AG04450 (cell line): ENCODE data around the gene NCAPD2. TPM values are rescaled to one million over a fixed set of nuclear protein-coding genes. Genes with fewer than 3 reads are reported as not detected.
A peak's percentile ranks its signal among the peaks of the same experiment; 100 is the strongest.

ENCODE experiments used
- CTCF ChIA-PET: fragments of 300-600, 350-600 bp; formaldehyde crosslinking; extraction: SDS; loops from one replicate; lab custom pipeline; 2022; ENCODE audit warnings: antibody characterized with exemption, inconsistent platforms; lab: Charles Lee
- POLR2A ChIA-PET: fragments of 350-600 bp; formaldehyde crosslinking; extraction: SDS; loops from one replicate; lab custom pipeline; 2021; ENCODE audit warnings: antibody characterized with exemption, inconsistent platforms; lab: Yijun Ruan, JAX
- DNase-seq: peaks from one replicate; pipeline ENCODE4 v3.0.0-alpha.2; 2011; ENCODE audit warnings: low read depth, low spot score
- H3K27ac ChIP-seq: one replicate; pipeline ENCODE4 v1.5.1; 2012; ENCODE audit warnings: low read depth, low read length, control low read depth
- H3K27me3 ChIP-seq: one replicate; pipeline ENCODE4 v1.6.0; 2012; ENCODE audit warnings: low read length; ENCODE audit not compliant: control insufficient read depth, insufficient read depth
- H3K4me3 ChIP-seq: 2 replicates; pipeline ENCODE4 v1.5.1; 2011; ENCODE audit warnings: mild to moderate bottlenecking, low read depth, low read length, control low read depth
- H3K9me3 ChIP-seq: 2 replicates; pipeline ENCODE4 v1.5.1; 2012; ENCODE audit warnings: low read length; ENCODE audit not compliant: control insufficient read depth, insufficient read depth
- polyA plus RNA-seq: library from polyadenylated mRNA; depleted of rRNA; stranded (reverse); fragments of >200 nt; gene quantifications from 2 replicates; pipeline ENCODE4 v1.2.3, GENCODE V29; 2011
- TF ChIP-seq, protein P1 (sequence below): IDR thresholded peaks from 2 replicates; pipeline ENCODE4 v1.5.1; 2011; ENCODE audit warnings: low read depth, low read length, control low read depth, inconsistent platforms

The NCAPD2 gene
- polyA plus RNA-seq, 1 experiment: 38.4 TPM

DNA sequence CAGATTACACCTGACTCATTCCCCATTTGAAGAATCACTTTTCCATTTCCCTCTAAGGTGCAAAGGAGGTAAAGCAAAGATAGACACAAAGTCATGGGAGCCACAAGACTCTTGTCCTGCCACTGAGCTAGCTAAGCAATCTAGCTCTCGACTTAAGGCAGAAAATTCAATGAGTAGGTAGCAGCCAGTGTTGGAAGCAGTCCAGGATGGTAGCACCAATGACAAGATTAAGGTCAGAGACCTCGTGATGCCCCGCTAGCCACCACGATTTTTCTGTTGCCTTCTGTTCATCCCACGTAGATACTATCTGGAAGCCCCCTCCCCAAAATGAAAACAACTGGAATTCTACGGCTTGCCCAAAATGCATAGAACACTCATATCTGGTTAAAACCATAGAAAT lies 24.8 kb upstream of the NCAPD2 start:
- no peak for DNase-seq
- TF ChIP-seq, protein P1, sequence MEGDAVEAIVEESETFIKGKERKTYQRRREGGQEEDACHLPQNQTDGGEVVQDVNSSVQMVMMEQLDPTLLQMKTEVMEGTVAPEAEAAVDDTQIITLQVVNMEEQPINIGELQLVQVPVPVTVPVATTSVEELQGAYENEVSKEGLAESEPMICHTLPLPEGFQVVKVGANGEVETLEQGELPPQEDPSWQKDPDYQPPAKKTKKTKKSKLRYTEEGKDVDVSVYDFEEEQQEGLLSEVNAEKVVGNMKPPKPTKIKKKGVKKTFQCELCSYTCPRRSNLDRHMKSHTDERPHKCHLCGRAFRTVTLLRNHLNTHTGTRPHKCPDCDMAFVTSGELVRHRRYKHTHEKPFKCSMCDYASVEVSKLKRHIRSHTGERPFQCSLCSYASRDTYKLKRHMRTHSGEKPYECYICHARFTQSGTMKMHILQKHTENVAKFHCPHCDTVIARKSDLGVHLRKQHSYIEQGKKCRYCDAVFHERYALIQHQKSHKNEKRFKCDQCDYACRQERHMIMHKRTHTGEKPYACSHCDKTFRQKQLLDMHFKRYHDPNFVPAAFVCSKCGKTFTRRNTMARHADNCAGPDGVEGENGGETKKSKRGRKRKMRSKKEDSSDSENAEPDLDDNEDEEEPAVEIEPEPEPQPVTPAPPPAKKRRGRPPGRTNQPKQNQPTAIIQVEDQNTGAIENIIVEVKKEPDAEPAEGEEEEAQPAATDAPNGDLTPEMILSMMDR: no peak
- CTCF ChIA-PET: interaction anchor here (1.4 to 2.9 kb wide), 2 partner anchors 45 to 68 kb away, joined by 4 to 10 read pairs; no protein-coding TSS in a partner anchor
- H3K4me3 ChIP-seq: peak overlapping the region; percentile 84
- POLR2A ChIA-PET: interaction anchor here (0.6 to 2.8 kb wide), 5 partner anchors 13 to 220 kb away, joined by 3 to 45 read pairs (median 8); partner anchors contain the start of genes GAPDH and ZNF384
- no peaks in the 10 kb centered on the region for H3K27me3 ChIP-seq
- no peaks in the 10 kb centered on the region; the same call in 1 of the 2 replicates for H3K9me3 ChIP-seq
- H3K27ac ChIP-seq: no peak overlapping the region

DNA sequence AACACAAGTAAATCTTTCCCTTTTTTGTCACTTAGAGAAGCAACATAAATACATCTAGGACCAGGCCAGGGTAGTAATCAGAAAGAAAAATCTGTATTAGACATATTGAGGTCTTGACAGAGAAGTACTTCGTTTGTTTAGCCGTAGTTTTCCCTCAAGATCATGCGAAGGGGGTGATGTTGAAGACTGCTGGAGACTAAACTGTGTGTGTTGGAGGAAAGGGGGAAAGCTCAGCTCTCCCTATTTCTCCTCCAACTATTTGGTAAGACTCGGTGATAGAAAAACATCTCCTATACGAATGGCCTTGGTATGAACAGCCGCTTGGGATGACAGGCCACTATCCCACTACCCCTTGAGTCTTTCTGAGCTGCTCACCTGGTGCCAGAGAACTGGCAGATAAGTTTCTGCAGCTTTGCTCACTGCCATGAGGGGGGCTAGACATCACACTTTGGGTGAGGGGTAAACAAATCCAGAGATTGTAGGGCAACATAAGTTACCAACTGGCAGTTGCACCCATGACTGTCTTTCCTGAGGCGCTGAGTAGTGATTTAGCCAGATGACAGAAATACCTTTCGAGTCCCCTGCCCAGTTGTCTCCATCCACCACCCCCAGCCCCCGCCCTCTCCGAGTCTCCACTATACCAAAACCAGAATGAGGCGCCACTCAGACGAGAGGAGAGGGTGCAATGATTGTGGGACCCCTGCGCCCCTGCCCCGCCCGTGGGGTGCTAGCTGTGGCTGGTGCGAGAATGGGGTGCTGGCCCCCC lies 24.1 kb upstream of the NCAPD2 start:
- TF ChIP-seq, protein P1: no peak
- POLR2A ChIA-PET: interaction anchor here (0.6 to 2.8 kb wide), 38 partner anchors 8 to 297 kb away, joined by 3 to 45 read pairs (median 6); partner anchors contain the start of genes GAPDH, LTBR, MRPL51 and TAPBPL
- DNase-seq: no peak
- CTCF ChIA-PET: interaction anchor here (1.0 to 2.9 kb wide), 4 partner anchors 11 to 68 kb away, joined by 3 to 10 read pairs (median 4); partner anchors contain the start of gene MRPL51
- Histone ChIP-seq H3K27me3 (no peaks in the 10 kb centered on the region), H3K9me3 (no peaks in the 10 kb centered on the region; the same call in 1 of the 2 replicates), H3K4me3 (peak overlapping the region; percentile 84), H3K27ac (no peak overlapping the region)

DNA sequence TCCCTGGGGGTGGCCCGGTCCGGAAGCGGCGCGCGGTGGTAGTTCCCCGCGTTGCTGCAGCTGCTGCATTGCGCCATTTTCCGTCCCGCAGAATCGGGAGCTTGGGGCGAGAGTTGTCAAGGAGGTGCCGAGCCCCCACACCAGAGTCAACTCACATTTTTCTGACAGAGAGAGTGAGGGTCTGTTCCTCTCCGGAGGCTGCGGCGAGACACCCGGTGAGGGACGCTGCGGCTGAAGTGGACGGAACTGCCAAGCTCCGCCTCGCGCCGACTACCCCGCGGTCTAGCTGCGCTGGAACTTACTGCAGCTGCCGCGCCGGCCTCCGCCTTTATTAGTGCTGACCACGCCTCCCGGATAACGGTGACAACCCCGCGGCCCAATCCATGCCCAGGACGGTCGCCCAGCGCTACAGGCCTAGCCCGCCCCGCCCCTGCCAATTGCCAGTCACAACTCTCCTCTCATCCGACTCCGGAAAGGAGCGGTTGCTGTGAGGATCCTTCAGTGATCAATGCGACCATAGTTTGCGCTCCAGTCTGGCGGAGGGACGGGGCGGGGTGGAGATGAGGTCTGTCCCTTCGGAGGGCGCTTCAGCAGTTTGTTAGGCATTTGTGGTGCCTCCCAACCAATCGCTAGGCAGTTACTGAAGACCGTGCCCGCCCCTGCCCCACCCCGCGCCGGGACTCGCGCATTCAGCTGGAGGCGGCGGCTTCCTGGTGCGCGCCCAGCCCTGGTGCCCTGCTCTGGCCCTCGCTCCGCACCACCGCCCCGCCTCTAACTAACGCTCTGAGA lies 23.3 kb upstream of the NCAPD2 start, which contains the start of gene VAMP1:
VAMP1 (minus strand) TSS at position 303 of the 789 bp plus-strand sequence; CDS start at position 157, 146 bp downstream.
- TF ChIP-seq, protein P1: no peak
- no peaks in the 10 kb centered on the region for H3K27me3 ChIP-seq
- H3K4me3 ChIP-seq: peak within 1 kb of the TSS; percentile 84
- CTCF ChIA-PET: interaction anchor here (0.6 to 2.9 kb wide), 9 partner anchors 11 to 429 kb away, joined by 3 to 11 read pairs (median 4); partner anchors contain the start of gene MRPL51
- POLR2A ChIA-PET: interaction anchor here (0.5 to 2.8 kb wide), 43 partner anchors 8 to 474 kb away, joined by 3 to 45 read pairs (median 4); partner anchors contain the start of genes GAPDH, LTBR, MRPL51 and TAPBPL
- H3K9me3 ChIP-seq: no peaks in the 10 kb centered on the region; the same call in 1 of the 2 replicates
- peak within 1 kb of the TSS; percentile 87 for H3K27ac ChIP-seq
- DNase-seq: peak; percentile 90

DNA sequence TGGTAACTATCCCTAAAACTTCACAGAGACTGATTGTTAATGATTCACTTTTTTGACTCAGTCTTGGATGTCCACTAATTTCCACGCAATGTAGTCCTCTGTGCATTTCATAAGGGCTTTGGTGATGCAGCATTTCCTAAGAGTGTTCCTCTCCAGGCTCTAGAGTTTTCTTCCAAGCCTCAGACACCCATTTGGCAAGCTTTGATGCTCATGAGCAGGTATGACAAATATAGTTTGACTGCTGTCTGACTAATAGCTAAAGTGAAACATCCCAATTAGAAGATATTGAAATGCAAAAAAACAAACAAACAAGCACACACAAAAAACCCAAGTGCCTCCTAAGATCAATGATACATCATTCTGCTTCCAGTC lies 21.9 kb upstream of the NCAPD2 start:
- TF ChIP-seq, protein P1: no peak
- Histone ChIP-seq H3K27ac (no peak overlapping the region), H3K9me3 (no peaks in the 10 kb centered on the region; the same call in 1 of the 2 replicates), H3K27me3 (no peaks in the 10 kb centered on the region), H3K4me3 (no peak overlapping the region)
- ChIA-PET CTCF (no interaction called here), POLR2A (interaction anchor here (1.1 kb wide), 1 partner anchor 62 kb away, joined by 3 read pairs; the partner anchor contains the start of gene GAPDH)
- no peak for DNase-seq
